GM21528 (cell line): Measurements from ENCODE around the gene ZNFX1.

Experiments used
- ATAC-seq: cut with Tn5 transposase; IDR thresholded peaks from one replicate; pipeline ENCODE4 v1.9.1; 2021; ENCODE audit warnings: mild to moderate bottlenecking, moderate library complexity; ENCODE audit not compliant: unreplicated experiment, low FRiP score

ZNFX1 gene

DNA sequence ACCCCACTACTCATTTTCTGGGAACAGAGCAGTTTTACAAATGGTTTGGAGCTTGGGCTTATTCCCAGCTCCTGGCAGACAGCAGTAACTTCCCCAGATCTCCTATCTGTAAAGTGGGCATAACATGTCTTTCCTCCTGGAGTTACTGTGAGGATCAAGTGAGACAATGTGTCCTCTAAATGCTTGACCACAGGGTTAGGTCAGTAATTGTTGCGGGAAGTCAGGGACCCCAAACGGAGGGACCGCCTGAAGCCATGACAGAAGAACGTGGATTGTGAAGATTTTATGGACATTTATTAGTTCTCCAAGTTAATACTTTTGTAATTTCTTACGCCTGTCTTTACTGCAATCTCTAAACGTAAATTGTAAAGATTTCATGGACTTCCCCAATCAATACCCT is 15.3 kb upstream of the ZNFX1 start:
- no peak for ATAC-seq

DNA sequence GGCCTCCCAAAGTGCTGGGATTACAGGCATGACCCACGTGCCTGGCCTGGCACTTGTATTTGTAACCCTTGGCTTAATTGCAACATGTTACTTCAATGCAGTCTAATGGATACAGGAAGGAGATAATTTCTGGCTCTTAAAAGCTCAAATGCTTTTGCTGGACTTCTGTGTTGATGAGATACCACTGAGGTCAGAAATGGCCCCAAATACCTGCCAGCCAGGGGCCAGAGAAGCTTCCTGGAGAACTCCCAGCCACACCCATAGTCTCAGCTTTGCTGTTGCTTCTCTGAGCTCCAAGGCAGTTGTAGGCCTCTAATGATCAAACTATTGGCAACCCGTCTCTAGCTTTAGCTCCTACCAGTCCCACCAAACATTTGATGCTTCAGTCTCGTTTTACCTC is 14.2 kb upstream of the ZNFX1 start:
- ATAC-seq, result no peak

DNA sequence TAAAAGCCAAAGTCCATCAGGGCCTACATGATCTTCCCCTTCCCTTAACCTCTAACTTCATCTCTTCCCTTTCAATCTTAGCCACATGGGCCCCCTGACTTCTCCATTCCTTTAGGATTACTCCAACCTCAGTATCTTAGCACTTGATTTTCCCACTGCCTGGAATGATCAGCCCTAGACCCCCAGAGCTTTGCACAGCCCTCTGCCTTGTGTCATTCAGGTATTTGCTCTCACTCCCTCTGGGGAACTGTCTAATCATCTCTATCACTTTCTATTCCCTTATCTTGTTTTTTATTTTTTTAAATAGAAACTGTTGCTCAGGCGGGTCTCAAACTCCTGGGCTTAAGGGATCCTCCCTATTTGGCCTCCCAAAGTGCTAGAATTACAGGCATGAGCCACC is 13.3 kb upstream of the ZNFX1 start:
- ATAC-seq, result no peak

DNA sequence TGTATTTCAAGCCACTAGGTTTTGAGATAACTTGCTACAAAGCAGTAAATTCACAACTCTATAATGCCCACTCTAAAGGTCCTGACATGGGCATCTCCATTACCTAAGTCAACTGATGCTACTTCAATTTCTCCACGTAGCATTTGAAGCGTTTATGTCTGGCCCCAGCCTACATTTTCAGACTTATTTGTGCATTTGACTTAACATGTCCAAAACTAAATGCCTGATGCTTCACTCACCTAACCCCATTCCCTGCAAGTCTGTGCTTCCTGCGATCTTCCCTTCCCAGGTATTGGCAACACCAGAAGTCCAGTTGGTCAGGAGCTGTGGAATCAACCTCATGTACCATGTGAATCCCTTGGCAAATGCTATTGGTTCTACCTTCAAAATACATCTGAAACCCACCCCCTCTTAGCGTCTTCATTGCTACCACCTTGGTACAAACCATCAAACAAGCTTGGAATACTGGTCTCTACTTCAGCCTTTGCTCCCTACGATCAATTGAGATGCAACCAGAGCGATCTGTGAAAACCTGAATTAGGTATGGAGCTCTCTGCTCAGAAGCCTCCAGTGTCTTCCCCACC is 12.8 kb upstream of the ZNFX1 start:
- ATAC-seq, result no peak

DNA sequence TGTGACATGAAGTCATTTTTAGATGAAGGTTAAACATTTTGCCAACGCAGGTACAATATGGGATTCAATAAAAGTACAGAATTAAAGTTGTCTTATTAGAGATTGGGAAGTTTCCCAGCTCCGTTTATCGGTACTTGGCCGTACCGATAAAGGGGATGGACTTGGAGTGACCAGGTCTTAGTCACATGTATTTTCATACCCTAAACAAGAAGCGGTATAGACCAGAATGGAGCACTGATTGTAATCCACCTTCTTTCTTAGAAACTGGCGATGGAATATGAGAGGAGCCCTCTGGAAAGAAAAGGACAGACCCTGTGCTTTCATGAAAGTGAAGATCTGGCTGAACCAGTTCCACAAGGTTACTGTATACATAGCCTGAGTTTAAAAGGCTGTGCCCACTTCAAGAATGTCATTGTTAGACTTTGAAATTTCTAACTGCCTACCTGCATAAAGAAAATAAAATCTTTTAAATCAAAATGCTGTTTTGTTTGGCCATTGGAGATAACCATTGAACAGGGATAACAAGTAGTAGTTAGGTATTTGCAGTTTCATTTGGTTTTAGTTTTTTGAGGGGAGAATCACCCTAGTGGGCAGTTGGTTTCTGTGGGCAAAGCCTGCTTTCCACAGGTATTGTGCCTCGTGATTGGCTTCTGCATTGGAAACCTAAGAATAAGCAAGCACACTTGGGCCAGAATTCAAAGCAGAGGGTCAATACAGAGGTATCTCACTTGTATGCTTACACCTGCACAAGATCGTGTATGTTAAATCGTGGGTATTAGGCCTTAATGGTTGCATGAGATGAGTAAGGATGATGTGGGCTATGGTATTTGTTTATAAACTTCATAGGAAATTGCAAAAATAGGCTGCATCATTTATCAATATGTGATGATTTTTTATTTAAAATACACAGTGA is 11.2 kb upstream of the ZNFX1 start:
- ATAC-seq, result no peak

DNA sequence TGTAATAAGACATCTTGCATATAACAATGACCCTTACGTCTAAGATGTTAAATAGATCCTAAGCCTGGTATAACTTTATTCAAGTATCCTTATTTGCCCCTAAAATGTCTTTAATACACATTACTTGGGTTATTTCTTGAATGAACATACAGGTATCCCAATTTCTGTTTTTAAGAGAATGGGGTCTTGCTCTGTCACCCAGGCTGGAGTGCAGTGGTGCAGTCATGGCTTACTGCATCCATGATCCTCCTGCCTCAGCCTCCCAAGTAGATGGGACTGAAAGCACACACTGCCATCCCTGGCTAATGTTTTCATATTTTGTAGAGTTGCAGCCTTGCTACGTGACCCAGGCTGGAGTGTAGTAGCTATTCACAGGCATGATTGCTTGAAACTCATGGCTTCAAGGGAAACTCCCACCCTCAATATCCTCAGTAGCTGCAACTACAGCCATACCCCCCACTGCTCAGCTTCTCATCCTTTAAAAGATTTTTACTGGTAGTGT is 10.4 kb upstream of the ZNFX1 start:
- ATAC-seq, result no peak

DNA sequence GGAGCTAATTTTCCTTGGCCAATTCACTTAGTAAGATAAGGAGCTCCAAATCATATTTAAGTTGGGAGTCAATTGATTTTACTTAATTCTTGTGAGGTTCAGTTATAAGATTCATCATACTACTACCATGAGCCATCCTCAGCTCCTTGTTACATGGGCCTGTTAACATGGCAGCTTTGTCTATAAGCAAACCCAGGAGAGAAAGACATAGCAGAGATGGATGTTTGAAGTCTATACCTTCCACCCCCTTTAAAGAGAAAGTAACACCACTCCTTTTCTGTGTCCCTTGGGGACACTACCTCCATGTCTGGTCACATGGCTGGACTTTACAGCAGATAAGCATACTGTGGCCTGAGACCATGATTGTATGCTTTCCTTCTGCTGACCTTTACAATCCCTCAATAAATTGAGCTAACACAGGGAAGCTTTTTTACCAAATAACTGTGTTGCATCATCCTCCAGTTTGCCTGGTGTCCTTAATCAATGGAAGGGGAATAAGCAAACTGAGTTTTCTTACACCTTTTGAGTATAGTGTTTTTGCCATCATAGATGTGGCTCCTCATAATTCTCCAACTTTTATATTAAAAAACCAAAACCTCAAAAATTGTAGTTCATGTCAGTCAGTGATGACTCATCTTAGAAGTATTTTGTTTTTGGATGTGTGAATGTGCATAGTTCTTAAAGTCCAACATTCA is 9.8 kb upstream of the ZNFX1 start:
- ATAC-seq, result no peak

DNA sequence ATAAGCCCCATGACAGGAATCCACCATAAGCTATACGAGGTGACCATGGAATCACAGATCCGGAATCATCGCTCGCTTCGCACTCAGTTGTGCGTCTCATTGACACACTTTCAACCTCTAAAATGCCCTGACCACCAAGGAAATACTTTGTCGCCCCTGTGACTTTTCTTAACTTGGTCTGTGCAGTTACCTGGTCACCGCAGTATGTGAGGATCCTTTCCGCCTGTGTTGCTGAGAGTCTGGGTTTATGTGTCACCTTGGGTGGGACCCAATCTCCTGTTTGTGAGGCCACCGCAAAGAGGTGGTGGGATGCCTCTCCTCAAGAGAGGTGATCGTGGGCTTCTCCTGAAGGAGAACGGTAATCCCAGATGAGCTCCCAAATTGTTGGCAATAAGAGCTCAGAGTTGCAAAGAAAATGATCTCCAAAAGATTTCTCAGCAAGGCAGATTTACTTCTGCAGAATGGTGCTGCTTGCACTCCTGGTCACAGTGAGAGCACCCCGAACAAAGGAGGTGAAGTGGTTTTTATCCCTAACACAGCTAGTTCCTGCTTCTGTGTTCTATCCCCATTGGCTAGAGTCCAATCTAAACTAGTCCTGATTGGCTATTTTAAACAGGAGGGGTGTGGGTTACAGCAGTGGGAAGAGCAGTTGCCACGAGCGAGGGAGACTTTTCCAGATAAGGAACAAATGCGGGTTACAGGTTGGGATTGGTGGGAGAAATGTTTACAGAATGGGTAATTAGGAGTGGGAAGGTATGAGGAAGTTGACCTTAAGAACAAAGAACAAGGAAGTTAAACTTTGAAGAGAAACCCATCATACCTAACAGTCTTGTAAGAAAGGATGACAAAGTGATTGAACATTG is 9.1 kb upstream of the ZNFX1 start:
- ATAC-seq, result no peak

DNA sequence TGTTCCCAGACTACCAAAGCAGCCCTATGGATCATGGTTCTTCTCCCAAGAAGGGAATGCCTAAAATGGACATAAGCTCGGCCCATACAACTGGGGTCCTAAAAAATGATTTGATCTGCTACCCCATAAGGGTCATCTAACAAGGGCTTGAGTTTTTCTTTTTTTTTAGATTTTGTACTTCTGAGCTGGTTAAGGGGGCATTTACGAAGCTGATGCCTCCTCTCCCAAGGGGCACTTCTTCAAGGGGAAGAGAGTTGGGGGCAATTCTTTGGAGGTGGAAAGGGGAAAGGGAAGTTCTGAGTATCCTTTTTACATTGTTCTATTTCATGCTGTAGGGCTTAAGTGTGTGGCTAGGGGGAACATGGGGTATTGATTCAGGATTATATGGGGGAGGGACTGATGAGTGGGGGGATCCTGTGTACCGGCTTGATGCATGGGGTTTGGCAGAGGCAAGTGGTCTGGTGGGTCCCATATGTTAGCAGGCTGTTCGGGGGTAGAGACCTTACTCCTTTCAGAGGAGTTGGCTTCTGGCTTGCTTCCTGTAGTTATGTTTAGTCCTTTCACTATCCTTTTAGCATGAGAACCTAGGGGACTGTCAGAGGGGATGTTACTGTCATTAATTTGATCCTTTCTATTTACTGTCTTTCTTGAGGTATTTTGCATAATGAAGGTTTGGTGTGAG is 8.1 kb upstream of the ZNFX1 start:
- no peak for ATAC-seq

DNA sequence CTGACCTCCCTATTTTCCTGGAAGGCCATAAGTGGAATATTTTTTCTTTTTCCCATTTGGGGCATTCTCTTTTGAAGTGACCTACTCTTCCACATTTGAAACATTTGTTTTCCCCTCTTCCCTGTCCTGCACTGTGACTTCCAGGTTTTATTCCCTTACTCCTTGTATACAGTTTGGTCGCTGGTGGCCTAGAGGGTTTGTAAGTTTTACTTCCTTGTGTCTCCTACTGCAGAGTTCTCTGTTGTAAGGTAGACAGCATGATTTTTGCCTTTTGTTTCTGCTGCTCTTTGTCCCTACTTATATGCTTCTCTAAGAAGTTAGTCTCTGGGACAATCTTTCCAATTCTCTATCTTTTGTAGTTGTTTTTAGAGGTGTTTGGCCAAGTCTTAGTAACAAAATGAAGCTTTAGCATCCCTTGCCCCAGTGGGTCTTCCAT is 7.4 kb upstream of the ZNFX1 start:
- no peak for ATAC-seq

DNA sequence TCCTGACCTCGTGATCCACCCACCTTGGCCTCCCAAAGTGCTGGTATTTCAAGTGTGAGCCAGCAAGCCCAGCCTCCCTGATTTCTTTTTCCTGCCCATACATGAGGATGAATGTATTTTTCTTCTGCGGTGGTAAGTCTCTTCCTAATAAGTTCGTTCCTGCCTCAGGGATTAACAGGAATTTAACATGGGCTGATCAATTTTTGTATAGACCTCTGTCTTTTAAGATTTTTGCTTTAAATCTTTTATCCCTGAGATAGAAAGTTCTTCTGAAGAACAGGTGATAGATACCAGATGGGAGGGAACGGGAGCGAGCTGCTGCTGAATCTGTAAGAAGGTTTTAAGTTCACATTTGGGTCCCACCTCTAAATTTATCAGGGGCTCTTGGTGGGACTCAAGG is 7.0 kb upstream of the ZNFX1 start:
- no peak for ATAC-seq

DNA sequence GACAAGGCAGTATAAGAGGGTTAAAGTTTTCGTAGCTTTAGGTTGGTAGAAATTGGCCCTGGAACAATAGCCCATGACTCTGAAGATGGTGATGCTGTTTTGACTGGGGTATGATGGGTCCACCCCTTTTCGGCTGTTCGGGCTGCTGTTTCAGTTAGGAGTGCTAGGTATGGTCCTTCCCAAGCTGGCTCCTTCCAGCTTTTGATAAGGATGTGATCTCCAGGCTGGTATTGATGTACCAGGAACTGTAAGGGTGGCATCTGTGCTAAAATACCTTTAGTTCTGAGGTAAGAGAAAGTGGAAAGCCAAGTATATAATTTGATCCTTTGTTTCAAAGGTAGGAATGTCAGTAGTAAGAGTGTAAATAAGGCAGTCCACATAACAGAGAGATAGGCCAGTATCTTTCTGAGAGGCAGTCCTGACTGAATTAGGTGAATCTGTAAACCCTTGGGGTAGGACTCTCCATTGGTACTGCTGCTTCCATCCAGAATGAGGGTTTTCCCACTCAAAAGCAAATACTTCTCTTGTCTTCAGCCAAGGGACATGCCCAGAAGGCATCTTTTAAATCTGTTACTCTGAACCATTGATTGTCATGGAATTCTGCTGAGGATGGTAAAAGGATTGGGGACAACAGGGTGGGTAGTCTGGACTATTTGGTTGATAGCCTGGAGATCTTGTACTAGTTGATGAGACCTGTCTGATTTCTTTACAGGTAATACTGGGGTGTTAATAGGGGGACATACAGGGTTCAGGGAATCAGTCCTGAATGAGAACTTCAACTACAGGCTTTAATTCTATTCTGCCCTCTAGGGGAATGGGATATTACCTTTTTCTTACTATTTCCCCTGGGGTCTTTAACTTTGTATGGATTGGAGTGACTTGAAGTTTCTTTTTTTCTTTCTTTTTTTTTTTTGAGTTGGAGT is 6.1 kb upstream of the ZNFX1 start:
- ATAC-seq, result no peak

DNA sequence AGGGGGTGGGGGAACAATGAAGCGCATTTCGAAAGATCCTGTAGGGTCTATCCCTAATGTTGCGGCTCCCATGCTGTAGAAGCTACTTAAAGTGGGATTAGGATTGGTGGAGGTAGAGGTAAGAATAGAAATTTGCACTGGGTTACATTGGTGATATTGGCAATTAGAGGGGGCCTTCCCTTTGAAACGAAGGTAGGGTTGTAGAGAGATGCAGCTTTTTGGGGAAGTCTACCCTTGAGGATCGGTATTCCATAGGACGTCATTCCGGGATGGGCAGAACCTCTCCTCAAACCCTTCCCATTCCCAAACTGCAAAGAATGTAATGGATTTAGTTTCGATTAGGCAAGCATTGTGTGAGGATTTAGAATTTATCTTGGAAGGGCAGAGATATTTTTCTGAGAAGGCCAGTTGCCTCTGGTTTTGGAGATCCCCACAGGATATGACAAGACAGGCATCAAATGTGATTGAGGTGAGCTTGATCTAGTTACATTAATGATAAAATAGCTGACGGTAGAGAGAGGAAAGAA is 5.4 kb upstream of the ZNFX1 start:
- no peak for ATAC-seq

DNA sequence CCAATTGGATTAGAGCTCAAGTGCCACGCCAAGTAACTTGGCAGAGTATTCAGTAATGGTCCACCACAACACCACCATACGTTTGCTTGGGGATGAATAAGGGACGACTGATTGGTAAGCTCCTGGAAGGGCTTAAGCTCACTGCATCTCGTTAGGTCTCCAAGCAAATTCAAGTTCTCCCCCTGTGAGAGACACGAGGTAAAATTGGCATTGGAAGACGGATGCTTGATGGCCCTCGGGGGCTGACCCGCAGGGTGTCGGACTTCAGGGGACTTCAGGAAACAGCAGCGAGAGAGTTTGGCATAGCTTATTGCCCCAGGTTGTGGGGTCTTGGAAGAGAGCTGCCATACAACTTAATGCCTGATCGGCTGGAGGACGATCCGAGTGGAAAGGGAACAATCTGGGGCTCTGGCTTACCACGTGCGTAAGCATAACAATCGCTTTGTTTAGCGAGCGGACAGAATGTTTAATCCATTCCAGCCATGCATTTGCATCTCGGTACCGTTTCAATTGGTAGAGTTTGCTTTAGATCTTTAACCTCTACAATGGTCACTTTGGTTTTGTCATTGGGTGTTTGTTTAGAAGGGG is 4.8 kb upstream of the ZNFX1 start:
- no peak for ATAC-seq

DNA sequence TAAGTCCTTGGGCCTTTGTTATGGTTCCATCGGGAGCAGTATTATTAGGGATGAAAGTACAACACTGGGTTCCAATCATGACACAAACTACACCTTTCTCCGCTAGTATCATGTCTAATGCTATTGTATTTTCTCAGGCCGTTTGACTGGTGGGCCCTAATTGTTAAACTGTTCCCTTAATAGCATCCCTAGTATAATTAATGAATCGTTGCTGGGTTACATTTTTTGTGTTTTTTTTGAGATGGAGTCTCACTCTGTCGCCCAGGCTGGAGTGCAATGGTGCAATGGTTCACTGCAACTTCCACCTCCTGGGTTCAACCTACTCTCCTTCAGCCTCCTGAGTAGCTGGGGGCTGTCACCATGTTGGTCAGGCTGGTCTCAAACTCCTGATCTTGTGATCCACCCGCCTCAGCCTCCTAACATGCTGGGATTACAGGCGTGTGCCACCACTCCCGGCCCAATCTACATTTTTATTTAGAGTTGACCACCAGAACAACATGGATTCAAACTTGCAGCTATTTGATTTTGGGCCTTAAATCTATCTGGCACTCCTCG is 4.1 kb upstream of the ZNFX1 start:
- no peak for ATAC-seq

DNA sequence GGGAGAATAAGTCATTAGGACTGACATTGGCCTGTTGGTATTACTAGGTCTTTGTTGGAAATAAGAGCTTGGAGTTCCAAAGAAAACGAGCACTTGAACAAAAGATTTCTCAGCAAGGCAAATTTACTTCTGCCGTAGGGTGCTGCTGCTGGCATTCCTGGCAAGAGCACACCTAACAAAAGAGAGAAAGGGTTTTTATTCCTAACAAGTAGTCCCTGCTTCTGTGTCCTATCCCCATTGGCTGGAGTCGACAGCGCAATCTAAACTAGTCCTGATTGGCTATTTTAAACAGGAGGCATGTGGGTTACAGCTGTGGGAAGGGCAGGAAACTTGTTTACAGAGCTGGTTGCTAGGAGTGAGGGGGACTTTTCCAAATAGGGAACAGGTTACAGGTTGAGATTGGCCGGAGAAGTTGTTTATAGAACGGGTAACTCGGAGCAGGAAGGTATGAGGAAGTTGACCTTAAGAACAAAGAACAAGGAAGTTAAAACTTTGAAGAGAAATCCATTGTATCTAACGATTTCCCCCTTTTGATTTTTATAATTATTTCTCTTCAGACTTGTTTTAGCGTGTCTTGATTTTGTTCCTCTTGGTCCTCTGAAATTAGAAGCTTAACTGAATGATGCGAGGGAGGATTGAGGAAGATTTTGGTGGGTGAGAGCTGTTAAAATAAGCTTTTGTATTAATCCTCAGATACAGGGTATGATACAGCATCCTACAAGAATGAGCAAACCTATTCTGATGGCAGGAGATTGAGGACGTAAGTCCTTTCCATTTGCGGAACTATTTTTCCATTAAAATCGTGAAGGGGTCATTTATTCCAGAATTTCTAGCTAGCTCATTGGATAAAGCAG is 3.4 kb upstream of the ZNFX1 start:
- ATAC-seq, result no peak

DNA sequence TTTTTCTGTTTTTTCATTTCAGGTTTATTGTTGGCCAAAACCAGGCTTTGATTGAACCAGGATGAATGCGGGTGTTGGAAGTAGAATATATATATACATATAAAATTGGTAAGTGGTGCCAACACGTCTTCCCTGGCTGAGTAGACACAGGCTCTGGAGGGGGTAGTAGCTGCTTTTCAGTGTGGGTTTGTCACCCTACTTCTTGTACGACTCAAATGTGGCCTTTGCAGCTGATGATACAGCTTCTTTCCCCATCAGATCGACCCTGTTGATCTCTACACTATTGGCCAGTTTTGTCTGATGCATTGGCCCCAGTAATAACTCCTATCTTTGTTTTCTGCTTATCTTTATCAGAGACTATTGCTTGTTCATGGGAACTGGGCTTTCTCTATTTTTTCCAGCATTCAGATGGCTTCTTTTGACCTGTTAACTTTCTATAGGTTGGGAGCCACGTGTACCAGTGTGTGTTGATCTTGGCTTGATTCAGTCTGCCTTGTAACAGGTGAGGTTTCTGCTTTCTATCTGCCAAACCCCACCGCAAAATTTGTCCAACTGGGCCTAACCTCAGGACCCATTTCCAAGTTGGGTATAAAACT is 2.7 kb upstream of the ZNFX1 start:
- ATAC-seq, result no peak
